B cell (primary cell): ENCODE data around the gene NPAS1. TPM values are rescaled to one million over a fixed set of nuclear protein-coding genes. Genes with fewer than 3 reads are reported as not detected.

Source experiments
- ATAC-seq: fragments of 200-7000 bp; cut with Tn5 transposase; one replicate; pipeline ENCODE4 v1.10.0; 2021; ENCODE audit warnings: low read depth, mild to moderate bottlenecking, moderate number of reproducible peaks, moderate library complexity
- CTCF ChIA-PET: fragments of 350-600 bp; sonication (Branson Sonifier 250); formaldehyde crosslinking; loops from one replicate; lab custom pipeline; 2021; ENCODE audit warnings: antibody characterized with exemption, inconsistent platforms; lab: Charles Lee
- POLR2A ChIA-PET: fragments of 350-600 bp; sonication (Branson Sonifier 250); formaldehyde crosslinking; loops from one replicate; lab custom pipeline; 2021; ENCODE audit warnings: antibody characterized with exemption; lab: Charles Lee
- DNase-seq: peaks from one replicate; pipeline ENCODE4 v3.0.0; 2013
- H2AFZ ChIP-seq: 2 replicates; pipeline ENCODE4 v1.6.1; 2012; ENCODE audit warnings: mild to moderate bottlenecking, low read depth, low read length; ENCODE audit not compliant: insufficient read depth, poor library complexity, severe bottlenecking
- H3K27ac ChIP-seq, 2 donors: 1 replicate in 1 of 2; 2 replicates in 1 of 2; pipeline ENCODE4 v1.5.1; 2012 to 2013; ENCODE audit warnings: low read length in 2 of 2, mild to moderate bottlenecking in 2 of 2, moderate library complexity in 1 of 2
- H3K27me3 ChIP-seq, 4 experiments: fragments of 200-600 bp in 1 of 4; sonication (generic) in 1 of 4; replicated peaks in 1 of 4; 1 replicate in 2 of 4; 2 replicates in 2 of 4; pipeline versions ENCODE4 v1.6.1 to v1.7.0; 2013 to 2016; ENCODE audit warnings: low read length in 3 of 4, mild to moderate bottlenecking in 2 of 4, mixed read lengths in 1 of 4, moderate library complexity in 1 of 4; ENCODE audit not compliant: insufficient read depth in 4 of 4, control insufficient read depth in 3 of 4; ENCODE audit errors: control extremely low read depth in 1 of 4
- H3K36me3 ChIP-seq, 2 experiments: replicated peaks in 1 of 2; 1 replicate in 1 of 2; 2 replicates in 1 of 2; pipeline versions ENCODE4 v1.6.1 to v1.7.1; 2013; ENCODE audit warnings: low read length in 1 of 2; ENCODE audit not compliant: insufficient read depth in 2 of 2, control insufficient read depth in 1 of 2; ENCODE audit errors: control extremely low read depth in 1 of 2, extremely low read depth in 1 of 2
- H3K4me1 ChIP-seq, 2 donors: fragments of 200-600 bp in 1 of 2; sonication (generic) in 1 of 2; 1 replicate in 1 of 2; 2 replicates in 1 of 2; pipeline versions ENCODE4 v1.5.1 to v1.6.1; 2013 to 2017; ENCODE audit warnings: low read length in 2 of 2; ENCODE audit not compliant: control insufficient read depth in 2 of 2, insufficient read depth in 2 of 2
- H3K4me2 ChIP-seq: replicated peaks from 2 replicates; pipeline ENCODE3; 2012; ENCODE audit warnings: mild to moderate bottlenecking, low read depth, low read length; ENCODE audit not compliant: poor library complexity, severe bottlenecking
- H3K4me3 ChIP-seq, 5 experiments: fragments of 200-600 bp in 1 of 5; sonication (generic) in 1 of 5; 1 replicate in 3 of 5; 2 replicates in 2 of 5; pipeline versions ENCODE4 v1.5.1 to v1.7.0; 2011 to 2016; ENCODE audit warnings: low read length in 4 of 5, mild to moderate bottlenecking in 4 of 5, low read depth in 2 of 5, control low read depth in 1 of 5, moderate library complexity in 1 of 5; ENCODE audit not compliant: insufficient read depth in 1 of 5; ENCODE audit errors: control extremely low read depth in 1 of 5, extremely low read depth in 1 of 5
- H3K79me2 ChIP-seq: fragments of 200-600 bp; sonication (generic); one replicate; pipeline ENCODE4 v1.6.0; 2016; ENCODE audit warnings: low read length; ENCODE audit not compliant: control insufficient read depth, insufficient read depth
- H3K9ac ChIP-seq: fragments of 200-600 bp; sonication (generic); 2 replicates; pipeline ENCODE4 v1.6.1; 2017; ENCODE audit warnings: mild to moderate bottlenecking, low read length, moderate library complexity
- H3K9me3 ChIP-seq, 3 donors: one replicate each; pipeline versions ENCODE4 v1.6.1 to v1.7.1; 2013; ENCODE audit warnings: low read length in 2 of 3; ENCODE audit not compliant: control insufficient read depth in 2 of 3, insufficient read depth in 1 of 3; ENCODE audit errors: control extremely low read depth in 1 of 3
- H4K20me1 ChIP-seq: 2 replicates; pipeline ENCODE4 v1.6.0; 2012; ENCODE audit warnings: mild to moderate bottlenecking, low read length; ENCODE audit not compliant: insufficient read depth, control insufficient read depth, poor library complexity, severe bottlenecking
- H3K27ac Mint-ChIP-seq: one replicate; pipeline ENCODE4 v1.8.0; 2021; ENCODE audit warnings: mixed read lengths
- H3K27me3 Mint-ChIP-seq: one replicate; pipeline ENCODE4 v1.8.0; 2021; ENCODE audit warnings: mixed read lengths
- H3K4me1 Mint-ChIP-seq: one replicate; pipeline ENCODE4 v1.8.0; 2021; ENCODE audit warnings: mixed read lengths
- H3K4me3 Mint-ChIP-seq: one replicate; pipeline ENCODE4 v1.8.0; 2021; ENCODE audit warnings: mixed read lengths
- H3K9me3 Mint-ChIP-seq: one replicate; pipeline ENCODE4 v1.8.0; 2022; ENCODE audit warnings: mixed read lengths; ENCODE audit not compliant: insufficient read depth
- CTCF ChIP-seq: fragments of 200-600 bp; IDR thresholded peaks from one replicate; pipeline ENCODE4 v1.8.0; 2022; ENCODE audit warnings: antibody characterized with exemption, mild to moderate bottlenecking
- EZH2 ChIP-seq: IDR thresholded peaks from 2 replicates; pipeline ENCODE4 v1.6.1; 2012; ENCODE audit warnings: borderline replicate concordance, low read depth, mild to moderate bottlenecking, moderate library complexity, low read length; ENCODE audit not compliant: insufficient read depth, poor library complexity, severe bottlenecking
- WGBS: methylation state at CpG from one replicate; pipeline ENCODE4 v1.1.5; 2013; ENCODE audit warnings: missing lambda C conversion rate; ENCODE audit not compliant: insufficient coverage; 5-methylcytosine and 5-hydroxymethylcytosine counted together
- intact Hi-C: fragments of 100-400 bp; cut with micrococcal nuclease; formaldehyde crosslinking; loops from one replicate; pipeline ENCODE4 v1.10.0; 2022
- polyA plus RNA-seq: library from polyadenylated mRNA; depleted of rRNA; stranded (reverse); fragments of >200 nt; gene quantifications from 2 replicates; pipeline ENCODE4 v1.2.3, GENCODE V29; 2012
- total RNA-seq, 2 donors: library from RNA; stranded (reverse); fragments of 120-200 nt in 1 of 2; gene quantifications; 1 replicate in 1 of 2; 2 replicates in 1 of 2; pipeline versions ENCODE4 v1.2.3 to v1.2.4, GENCODE V29; 2013 to 2022

The NPAS1 gene
- total and polyA plus RNA-seq, 2 donors (not counting 1 experiment from before 2014, with no cell fraction given), result 1.1 to 1.7 TPM

DNA sequence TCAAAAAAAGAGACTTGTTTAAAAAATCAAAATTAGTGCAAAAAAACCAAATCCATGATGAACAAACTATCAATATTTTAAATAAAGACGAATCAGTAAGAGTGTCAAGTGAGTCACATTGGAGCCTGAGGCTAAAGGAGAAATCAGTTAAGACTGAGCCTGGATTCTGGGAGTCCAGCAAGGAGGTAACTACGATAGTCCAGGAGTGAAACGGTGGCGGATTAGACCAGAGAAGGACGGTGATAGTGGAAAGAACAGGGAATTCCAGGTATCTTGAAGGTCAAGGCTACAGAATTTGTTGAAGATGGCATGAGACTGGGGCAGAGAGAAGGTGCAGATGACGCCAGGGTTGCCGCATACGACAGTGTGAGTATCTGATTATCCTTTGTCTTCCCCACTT, 7.0 kb upstream of the NPAS1 start:
- H3K4me3 Mint-ChIP-seq, result no peak overlapping the region
- peak overlapping the region; percentile 41 for H3K27ac Mint-ChIP-seq
- H3K4me1 Mint-ChIP-seq, result peaks cover 4% of the 10 kb centered on the region
- Histone ChIP-seq H3K4me1 (peaks cover 0 to 5% of the 10 kb centered on the region in 2 donors), H4K20me1 (no peaks in the 10 kb centered on the region), H3K79me2 (no peaks in the 10 kb centered on the region), H3K27me3 (peaks cover 0 to 14% (median 2%) of the 10 kb centered on the region in 4 experiments), H3K4me2 (no peak overlapping the region), H3K4me3 (no peak overlapping the region), H3K36me3 (no peaks in the 10 kb centered on the region), H3K9me3 (no peaks in the 10 kb centered on the region), H3K27ac (no peak overlapping the region), H2AFZ (peak overlapping the region; percentile 18), H3K9ac (no peak overlapping the region)
- no peaks in the 10 kb centered on the region for H3K9me3 Mint-ChIP-seq
- peaks cover 13% of the 10 kb centered on the region for H3K27me3 Mint-ChIP-seq
- CTCF ChIA-PET, result interaction anchor here (0.5 to 4.5 kb wide), 42 partner anchors 8 to 292 kb away, joined by 3 to 37 read pairs (median 5); partner anchors contain the start of gene ARHGAP35
- WGBS, result 34% methylated on average over 8 of the region's 8 CpGs
- TF ChIP-seq EZH2 (no peak), CTCF (no peak)
- POLR2A ChIA-PET, result interaction anchor here (0.6 kb wide), 1 partner anchor 259 kb away, joined by 4 read pairs; no protein-coding TSS in a partner anchor
- no peak for DNase-seq
- no peak for ATAC-seq
- intact Hi-C loops, result loop anchor here (1.0 kb wide), 2 partner anchors 20 to 113 kb away; no protein-coding TSS in a partner anchor

- no peaks in the 10 kb centered on the region for H3K9me3 Mint-ChIP-seq
- Histone ChIP-seq H3K9me3 (no peaks in the 10 kb centered on the region), H3K36me3 (no peaks in the 10 kb centered on the region), H2AFZ (peak overlapping the region; percentile 18), H3K4me1 (peaks cover 0 to 5% of the 10 kb centered on the region in 2 donors), H3K27ac (no peak overlapping the region), H3K4me2 (peak overlapping the region; percentile 7), H3K9ac (no peak overlapping the region), H4K20me1 (no peaks in the 10 kb centered on the region), H3K27me3 (peaks cover 0 to 16% (median 2%) of the 10 kb centered on the region in 4 experiments), H3K4me3 (no peak overlapping the region), H3K79me2 (no peaks in the 10 kb centered on the region)
- peaks cover 4% of the 10 kb centered on the region for H3K4me1 Mint-ChIP-seq
- TF ChIP-seq EZH2 (no peak), CTCF (peak; percentile 99)
- intact Hi-C loops, result loop anchor here (1.0 kb wide), 2 partner anchors 19 to 112 kb away; no protein-coding TSS in a partner anchor
- H3K27ac Mint-ChIP-seq, result peak overlapping the region; percentile 41
- DNase-seq (peak; percentile 71), ATAC-seq (peak; percentile 94)
- POLR2A ChIA-PET, result interaction anchor here (0.6 kb wide), 1 partner anchor 259 kb away, joined by 4 read pairs; no protein-coding TSS in a partner anchor
- peaks cover 13% of the 10 kb centered on the region for H3K27me3 Mint-ChIP-seq
- H3K4me3 Mint-ChIP-seq, result no peak overlapping the region
- CTCF ChIA-PET, result interaction anchor here (0.5 to 4.5 kb wide), 47 partner anchors 8 to 489 kb away, joined by 3 to 37 read pairs (median 4); partner anchors contain the start of gene ARHGAP35
- whole genome bisulfite sequencing, result 2% methylated on average over 11 of the region's 16 CpGs
These were observed 6.6 kb upstream of the NPAS1 start for GRCh38 chr19:47013041-47013517.
